ENCODE data around the gene GET4. TPM values are rescaled to one million over a fixed set of nuclear protein-coding genes. Genes with fewer than 3 reads are reported as not detected.
"Not testable (repeated sequence)": the region's sequence is repeated elsewhere in the genome, so short reads cannot be mapped to it uniquely, and the experiment has no call there.

The GET4 gene
- total RNA-seq, 2 experiments from 2014 or later, result 19.3 to 20.2 TPM

DNA sequence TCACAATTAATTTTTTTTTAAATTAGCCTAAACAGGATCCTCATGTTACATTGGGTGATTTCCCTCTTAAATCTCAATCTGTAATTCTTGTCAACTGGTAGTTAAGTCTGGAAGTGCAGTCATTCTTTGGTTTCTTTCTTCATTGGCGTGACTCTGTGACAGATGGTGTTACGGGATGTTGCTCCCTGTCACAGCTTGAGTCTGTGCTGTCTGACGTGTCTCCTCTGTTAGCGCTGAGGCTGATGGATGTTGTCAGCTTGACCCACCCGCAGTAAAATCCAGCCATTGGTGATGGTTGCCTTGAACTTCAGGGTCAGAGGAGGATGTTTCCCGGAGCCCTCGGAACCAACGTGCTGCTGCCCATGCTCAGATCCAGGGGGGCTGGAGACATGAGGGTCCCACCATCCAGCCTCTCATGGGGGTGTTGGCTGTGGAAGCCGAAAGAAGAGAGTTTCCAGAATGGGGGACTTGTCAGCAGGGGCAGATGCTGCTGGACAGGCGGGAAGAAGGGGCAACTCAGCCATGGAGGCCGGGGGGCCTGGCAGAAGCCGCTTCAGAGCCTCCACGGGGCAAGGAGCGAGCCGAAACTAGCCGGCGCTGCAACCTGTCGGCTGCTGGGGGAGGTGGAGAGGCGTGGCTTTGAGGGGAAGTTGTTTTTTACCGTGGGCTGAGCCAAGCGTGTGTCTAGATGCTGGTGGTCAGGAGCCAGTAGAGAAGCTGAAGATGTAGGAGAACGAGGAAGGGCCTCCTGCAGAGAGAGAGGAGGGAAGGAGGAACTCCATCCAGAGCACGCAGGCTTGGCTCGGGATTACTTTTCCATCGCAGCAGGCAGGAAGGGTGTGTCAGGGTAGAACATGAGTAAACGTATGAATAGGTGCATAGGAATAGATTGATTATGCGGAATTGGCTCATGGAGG is 40.6 kb upstream of the GET4 start:
- Mint-ChIP-seq H3K27ac (peak overlapping the region; percentile 37), H3K27me3 (ENCODE audit: low read depth) (no peaks in the 10 kb centered on the region), H3K9me3 (no peaks in the 10 kb centered on the region), H3K4me1 (ENCODE audit: low read depth) (peaks cover 50% of the 10 kb centered on the region), H3K36me3 (ENCODE audit: low read depth) (peaks cover 12% of the 10 kb centered on the region), H3K4me3 (peak overlapping the region; percentile 2)
- DNase-seq, result peak; percentile 52
- CTCF ChIA-PET, result interaction anchor here (1.3 to 1.7 kb wide), 2 partner anchors 37 to 52 kb away, joined by 4 read pairs; no protein-coding TSS in a partner anchor
- intact Hi-C loops (cut with micrococcal nuclease), result no loop called here

DNA sequence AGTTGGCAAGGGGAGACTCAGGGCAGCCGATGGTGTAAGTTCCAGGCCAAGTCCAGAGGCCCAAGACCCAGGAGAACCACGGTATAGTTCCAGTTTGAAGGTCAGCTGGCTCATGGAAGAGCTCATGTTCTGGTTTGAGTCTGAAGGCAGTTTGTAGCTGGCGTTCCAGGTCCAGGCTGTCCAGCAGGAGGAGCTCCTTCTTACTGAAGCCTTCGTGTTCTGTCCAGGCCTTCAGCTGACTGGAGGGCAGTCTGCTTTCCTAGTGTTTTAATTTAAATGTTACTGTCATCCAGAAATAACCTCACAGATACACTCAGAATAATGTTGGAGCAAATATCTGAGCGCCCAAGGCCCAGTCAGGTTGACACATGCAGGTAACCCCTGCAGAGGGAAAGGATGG is 39.9 kb upstream of the GET4 start:
- intact Hi-C loops (cut with micrococcal nuclease), result no loop called here
- Mint-ChIP-seq H3K4me3 (no peak overlapping the region), H3K9me3 (no peaks in the 10 kb centered on the region), H3K27ac (peak overlapping the region; percentile 37), H3K4me1 (ENCODE audit: low read depth) (peaks cover 43% of the 10 kb centered on the region), H3K36me3 (ENCODE audit: low read depth) (peaks cover 15% of the 10 kb centered on the region), H3K27me3 (ENCODE audit: low read depth) (no peaks in the 10 kb centered on the region)
- CTCF ChIA-PET, result interaction anchor here (1.7 kb wide), 1 partner anchor 53 kb away, joined by 4 read pairs; no protein-coding TSS in a partner anchor
- DNase-seq, result no peak

- H3K9me3 Mint-ChIP-seq, result no peaks in the 10 kb centered on the region
- peaks cover 17% of the 10 kb centered on the region for H3K36me3 Mint-ChIP-seq (ENCODE audit: low read depth)
- intact Hi-C loops (cut with micrococcal nuclease), result no loop called here
- no peaks in the 10 kb centered on the region for H3K27me3 Mint-ChIP-seq (ENCODE audit: low read depth)
- no peak for DNase-seq
- H3K27ac Mint-ChIP-seq, result no peak overlapping the region
- H3K4me3 Mint-ChIP-seq, result no peak overlapping the region
- peaks cover 37% of the 10 kb centered on the region for H3K4me1 Mint-ChIP-seq (ENCODE audit: low read depth)
- CTCF ChIA-PET, result interaction anchor here (1.7 kb wide), 1 partner anchor 53 kb away, joined by 4 read pairs; no protein-coding TSS in a partner anchor
Observed at GRCh38 chr7:837001-837400, 39.4 kb upstream of the GET4 start.

GRCh38 chr7:840001-840600 is 36.3 kb upstream of the GET4 start:
- CTCF ChIA-PET, result interaction anchor here (0.7 kb wide), 1 partner anchor 40 kb away, joined by 3 read pairs; no protein-coding TSS in a partner anchor
- H3K4me3 Mint-ChIP-seq, result no peak overlapping the region
- intact Hi-C loops (cut with micrococcal nuclease), result no loop called here
- no peaks in the 10 kb centered on the region for H3K27me3 Mint-ChIP-seq (ENCODE audit: low read depth)
- H3K9me3 Mint-ChIP-seq, result no peaks in the 10 kb centered on the region
- DNase-seq, result no peak
- H3K36me3 Mint-ChIP-seq (ENCODE audit: low read depth), result peaks cover 27% of the 10 kb centered on the region
- H3K4me1 Mint-ChIP-seq (ENCODE audit: low read depth), result peaks cover 18% of the 10 kb centered on the region
- H3K27ac Mint-ChIP-seq, result no peak overlapping the region

- H3K27ac Mint-ChIP-seq, result no peak overlapping the region
- CTCF ChIA-PET, result interaction anchor here (0.7 kb wide), 2 partner anchors 509 to 562 kb away, joined by 3 read pairs; no protein-coding TSS in a partner anchor
Observed at GRCh38 chr7:841943-842342, 34.4 kb upstream of the GET4 start.

GRCh38 chr7:842431-843031 is 33.8 kb upstream of the GET4 start:
- Mint-ChIP-seq H3K4me1 (ENCODE audit: low read depth) (no peaks in the 10 kb centered on the region), H3K36me3 (ENCODE audit: low read depth) (peaks cover 28% of the 10 kb centered on the region)
- CTCF ChIA-PET, result no interaction called here

More at GRCh38 chr7:841943-842342, 34.4 kb upstream of the GET4 start:
- Mint-ChIP-seq H3K27me3 (ENCODE audit: low read depth) (no peaks in the 10 kb centered on the region), H3K36me3 (ENCODE audit: low read depth) (peaks cover 28% of the 10 kb centered on the region), H3K4me3 (no peak overlapping the region), H3K9me3 (no peaks in the 10 kb centered on the region), H3K4me1 (ENCODE audit: low read depth) (peaks cover 2% of the 10 kb centered on the region)
- intact Hi-C loops (cut with micrococcal nuclease), result no loop called here
- DNase-seq, result no peak

DNA sequence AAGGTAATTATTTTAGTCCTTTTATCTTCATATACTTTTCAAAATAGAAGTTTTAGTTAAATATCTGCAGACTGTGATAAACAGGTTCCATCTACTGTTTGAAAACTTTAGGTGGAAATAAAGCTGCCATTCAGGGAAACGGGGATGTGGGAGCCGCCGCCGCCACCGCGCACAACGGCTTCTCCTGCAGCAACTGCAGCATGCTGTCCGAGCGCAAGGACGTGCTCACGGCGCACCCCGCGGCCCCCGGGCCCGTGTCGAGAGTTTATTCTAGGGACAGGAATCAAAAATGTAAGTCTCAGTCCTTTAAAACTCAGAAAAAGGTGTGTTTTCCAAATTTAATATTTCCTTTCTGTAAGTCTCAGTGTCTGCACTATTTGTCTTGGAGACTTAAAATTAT is 33.1 kb upstream of the GET4 start:
- Mint-ChIP-seq H3K9me3 (no peaks in the 10 kb centered on the region), H3K4me1 (ENCODE audit: low read depth) (no peaks in the 10 kb centered on the region), H3K27ac (no peak overlapping the region), H3K36me3 (ENCODE audit: low read depth) (peaks cover 29% of the 10 kb centered on the region), H3K4me3 (no peak overlapping the region), H3K27me3 (ENCODE audit: low read depth) (no peaks in the 10 kb centered on the region)
- intact Hi-C loops (cut with micrococcal nuclease), result no loop called here
- CTCF ChIA-PET, result no interaction called here
- no peak for DNase-seq

More at GRCh38 chr7:842431-843031, 33.8 kb upstream of the GET4 start:
- DNase-seq, result no peak
- intact Hi-C loops (cut with micrococcal nuclease), result no loop called here
- no peaks in the 10 kb centered on the region for H3K27me3 Mint-ChIP-seq (ENCODE audit: low read depth)
- no peaks in the 10 kb centered on the region for H3K9me3 Mint-ChIP-seq
- no peak overlapping the region for H3K27ac Mint-ChIP-seq
- H3K4me3 Mint-ChIP-seq, result no peak overlapping the region

- Mint-ChIP-seq H3K36me3 (ENCODE audit: low read depth) (peaks cover 34% of the 10 kb centered on the region), H3K4me3 (no peak overlapping the region), H3K27ac (peak overlapping the region; percentile 50), H3K4me1 (ENCODE audit: low read depth) (no peaks in the 10 kb centered on the region), H3K9me3 (no peaks in the 10 kb centered on the region), H3K27me3 (ENCODE audit: low read depth) (no peaks in the 10 kb centered on the region)
- CTCF ChIA-PET, result no interaction called here
- intact Hi-C loops (cut with micrococcal nuclease), result no loop called here
- DNase-seq, result no peak
Observed at GRCh38 chr7:844043-844442, 32.3 kb upstream of the GET4 start.

GRCh38 chr7:844514-844913 is 31.8 kb upstream of the GET4 start:
- intact Hi-C loops (cut with micrococcal nuclease), result no loop called here
- Mint-ChIP-seq H3K4me3 (no peak overlapping the region), H3K36me3 (ENCODE audit: low read depth) (peaks cover 37% of the 10 kb centered on the region), H3K9me3 (no peaks in the 10 kb centered on the region), H3K4me1 (ENCODE audit: low read depth) (no peaks in the 10 kb centered on the region), H3K27ac (no peak overlapping the region), H3K27me3 (ENCODE audit: low read depth) (no peaks in the 10 kb centered on the region)
- CTCF ChIA-PET, result no interaction called here
- no peak for DNase-seq

GRCh38 chr7:845091-845490 is 31.3 kb upstream of the GET4 start:
- Mint-ChIP-seq H3K27me3 (ENCODE audit: low read depth) (no peaks in the 10 kb centered on the region), H3K9me3 (no peaks in the 10 kb centered on the region), H3K36me3 (ENCODE audit: low read depth) (peaks cover 33% of the 10 kb centered on the region), H3K27ac (no peak overlapping the region), H3K4me1 (ENCODE audit: low read depth) (no peaks in the 10 kb centered on the region), H3K4me3 (no peak overlapping the region)
- CTCF ChIA-PET, result no interaction called here
- intact Hi-C loops (cut with micrococcal nuclease), result no loop called here
- no peak for DNase-seq

DNA sequence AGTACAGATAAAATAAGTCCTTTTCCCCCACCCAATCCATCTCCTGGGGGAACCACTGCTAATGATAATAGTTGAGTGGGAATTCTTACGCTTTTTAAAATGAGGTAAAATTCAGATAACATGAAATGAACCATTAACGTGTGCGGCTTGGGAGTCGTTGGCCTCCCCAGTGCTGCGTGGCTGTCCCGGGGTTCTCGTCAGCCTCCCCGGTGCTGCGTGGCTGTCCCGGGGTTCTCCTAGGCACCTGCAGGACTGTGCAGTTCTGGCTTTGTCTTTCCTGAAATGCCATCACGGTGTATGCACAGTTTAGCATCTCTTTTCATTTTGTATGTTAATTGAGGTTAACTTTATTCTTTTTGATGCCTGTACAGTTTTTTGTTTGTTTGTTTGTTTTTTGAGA is 30.6 kb upstream of the GET4 start:
- H3K9me3 Mint-ChIP-seq, result no peaks in the 10 kb centered on the region
- H3K36me3 Mint-ChIP-seq (ENCODE audit: low read depth), result peaks cover 33% of the 10 kb centered on the region
- H3K27ac Mint-ChIP-seq, result no peak overlapping the region
- intact Hi-C loops (cut with micrococcal nuclease), result no loop called here
- H3K4me1 Mint-ChIP-seq (ENCODE audit: low read depth), result no peaks in the 10 kb centered on the region
- H3K27me3 Mint-ChIP-seq (ENCODE audit: low read depth), result no peaks in the 10 kb centered on the region
- no peak overlapping the region for H3K4me3 Mint-ChIP-seq
- DNase-seq, result no peak
- CTCF ChIA-PET, result no interaction called here

GRCh38 chr7:846958-847650 is 29.2 kb upstream of the GET4 start:
- H3K4me1 Mint-ChIP-seq (ENCODE audit: low read depth); H3K9me3 Mint-ChIP-seq; intact Hi-C loops (cut with micrococcal nuclease); DNase-seq; CTCF ChIA-PET; H3K27ac Mint-ChIP-seq; H3K4me3 Mint-ChIP-seq; H3K27me3 Mint-ChIP-seq (ENCODE audit: low read depth): not testable (repeated sequence)
- peaks cover 31% of the 10 kb centered on the region for H3K36me3 Mint-ChIP-seq (ENCODE audit: low read depth)

Data from activated naive CD4-positive, alpha-beta T cell treated with anti-CD3 and anti-CD28 coated beads for 36 hours (primary cell).